ENCODE results near the gene LCORL. TPM values are rescaled to one million over a fixed set of nuclear protein-coding genes. Genes with fewer than 3 reads are reported as not detected.
"Not testable (repeated sequence)": the region's sequence is repeated elsewhere in the genome, so short reads cannot be mapped to it uniquely, and the experiment has no call there.

The LCORL gene
- 11.6 TPM for polyA plus RNA-seq

DNA sequence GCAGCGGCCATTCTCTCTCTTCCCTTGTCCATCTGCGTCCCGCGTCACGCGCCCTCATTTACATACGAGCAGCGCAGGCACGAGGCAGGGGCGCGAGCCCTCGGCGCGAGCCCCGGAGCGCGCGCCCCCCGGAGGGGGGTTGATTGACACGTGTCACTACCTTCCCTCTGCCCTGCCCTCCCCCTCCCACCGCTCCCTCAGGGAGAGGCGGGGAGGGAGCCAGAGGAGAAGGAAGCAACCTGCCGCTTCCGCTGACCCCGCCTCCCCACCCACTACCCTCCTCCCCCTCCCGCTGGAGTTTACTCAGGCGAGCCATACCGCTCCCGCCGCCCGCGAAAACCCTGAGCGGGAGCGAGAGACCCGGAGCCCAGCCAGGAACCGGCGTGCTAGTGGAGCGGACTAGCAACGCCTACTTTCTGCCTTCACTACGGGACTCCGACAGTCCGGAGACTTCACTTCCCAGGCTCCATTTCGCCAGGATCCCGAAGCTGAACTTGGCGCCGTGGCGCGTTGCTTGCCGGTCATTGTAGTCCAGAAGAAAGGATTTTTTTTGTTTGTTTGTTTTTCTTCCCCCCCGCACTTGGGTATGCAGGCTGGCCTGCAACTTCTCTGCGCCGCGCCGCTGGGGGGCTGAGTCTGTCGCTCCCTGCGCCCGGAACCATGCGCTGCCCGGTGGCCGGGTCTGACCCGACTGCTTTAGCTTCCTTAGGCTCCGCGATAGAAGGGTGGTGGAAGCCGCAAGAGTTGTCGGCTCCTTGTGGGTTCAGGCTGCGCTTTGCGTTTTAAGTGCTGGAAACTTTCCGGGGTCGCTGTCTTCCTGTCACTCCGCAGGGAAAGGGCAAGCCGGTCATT lies at the start of gene LCORL:
LCORL (minus strand) TSS at position 36 of the 852 bp plus-strand sequence; CDS start at position 32, 4 bp downstream.
- Mint-ChIP-seq H3K4me3 (peak within 1 kb of the TSS; percentile 93 to 99 (median 98)), H3K27ac (peak within 1 kb of the TSS; percentile 88 to 95 (median 89)), H3K9me3 (no peaks in the 10 kb centered on the region), H3K4me1 (peaks cover 21 to 30% (median 24%) of the 10 kb centered on the region in 3 donors), H3K36me3 (peaks cover 2% of the 10 kb centered on the region), H3K27me3 (no peaks in the 10 kb centered on the region)

GRCh38 chr4:18069810-18070209 lies 48.3 kb upstream of the LCORL start:
- Mint-ChIP-seq H3K27ac (no peak overlapping the region), H3K27me3 (peaks cover 25% of the 10 kb centered on the region), H3K4me3 (no peak overlapping the region), H3K9me3 (peaks cover 0 to 4% (median 0%) of the 10 kb centered on the region in 3 donors), H3K36me3 (peaks cover 2% of the 10 kb centered on the region), H3K4me1 (no peaks in the 10 kb centered on the region)

- Mint-ChIP-seq H3K9me3 (peaks cover 4 to 12% (median 10%) of the 10 kb centered on the region in 3 donors), H3K27me3 (peaks cover 24% of the 10 kb centered on the region), H3K4me3 (no peak overlapping the region), H3K36me3 (peaks cover 2% of the 10 kb centered on the region), H3K27ac (peak overlapping the region in 1 of 3 donors; percentile 29), H3K4me1 (no peaks in the 10 kb centered on the region)
Measured at GRCh38 chr4:18067031-18067430, 45.5 kb upstream of the LCORL start.

GRCh38 chr4:18063079-18063478 lies 41.5 kb upstream of the LCORL start:
- no peaks in the 10 kb centered on the region for H3K36me3 Mint-ChIP-seq
- H3K4me3 Mint-ChIP-seq, result no peak overlapping the region
- peaks cover 4 to 12% (median 10%) of the 10 kb centered on the region in 3 donors for H3K9me3 Mint-ChIP-seq
- peaks cover 2 to 3% (median 3%) of the 10 kb centered on the region in 3 donors for H3K4me1 Mint-ChIP-seq
- H3K27ac Mint-ChIP-seq, result no peak overlapping the region
- peaks cover under 1% of the 10 kb centered on the region for H3K27me3 Mint-ChIP-seq

- H3K9me3 Mint-ChIP-seq, result peaks cover 0 to 4% (median under 1%) of the 10 kb centered on the region in 3 donors
- H3K36me3 Mint-ChIP-seq, result no peaks in the 10 kb centered on the region
- no peaks in the 10 kb centered on the region for H3K27me3 Mint-ChIP-seq
- peak overlapping the region; percentile 18 to 93 (median 85) for H3K4me3 Mint-ChIP-seq
- H3K27ac Mint-ChIP-seq, result peak overlapping the region in 1 of 3 donors; percentile 67
- peaks cover 10 to 18% (median 13%) of the 10 kb centered on the region in 3 donors for H3K4me1 Mint-ChIP-seq
Measured at GRCh38 chr4:18057821-18058533, 36.4 kb upstream of the LCORL start.

DNA sequence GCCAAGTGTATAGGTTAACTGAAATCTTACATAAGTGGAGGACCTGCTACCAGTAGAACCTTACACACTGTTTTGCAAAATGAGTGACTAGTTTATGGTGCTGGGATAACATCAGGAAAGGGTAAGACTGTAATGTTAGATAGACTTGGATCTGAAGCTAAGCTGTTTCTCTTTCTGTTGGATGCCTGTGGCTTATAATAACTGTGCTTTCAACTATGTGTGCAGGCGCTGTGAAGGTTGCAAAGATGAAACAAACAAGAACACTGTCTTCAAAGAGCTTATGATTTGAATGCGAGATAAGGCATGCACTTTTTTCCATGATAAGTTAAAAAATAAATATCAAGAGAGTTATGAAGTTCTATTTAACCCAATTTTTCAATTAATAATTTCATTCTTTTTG lies 34.5 kb upstream of the LCORL start:
- peak overlapping the region in 2 of 4 donors; percentile 46 to 56 for H3K4me3 Mint-ChIP-seq
- H3K4me1 Mint-ChIP-seq, result peaks cover 10 to 18% (median 13%) of the 10 kb centered on the region in 3 donors
- no peaks in the 10 kb centered on the region for H3K36me3 Mint-ChIP-seq
- no peak overlapping the region for H3K27ac Mint-ChIP-seq
- H3K27me3 Mint-ChIP-seq, result no peaks in the 10 kb centered on the region
- no peaks in the 10 kb centered on the region for H3K9me3 Mint-ChIP-seq

DNA sequence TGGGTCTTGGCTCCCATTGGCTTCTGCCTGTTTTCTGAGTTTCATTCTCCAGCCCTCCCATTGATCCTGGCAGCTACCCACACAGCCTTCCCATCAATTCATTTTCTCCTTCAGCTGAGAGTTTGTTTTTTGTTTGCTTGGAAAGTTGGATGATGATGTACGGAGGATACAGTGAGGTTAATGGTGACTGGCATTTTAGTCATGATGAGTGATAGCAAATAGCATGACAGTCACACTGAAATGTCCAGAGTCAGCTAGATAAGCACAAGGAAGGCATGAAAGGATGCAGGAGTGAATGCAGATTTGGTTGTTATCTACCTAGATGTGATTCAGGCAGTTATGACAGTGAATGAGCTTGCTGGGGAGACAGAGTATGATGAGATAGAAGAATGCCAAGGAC lies 30.6 kb upstream of the LCORL start:
- no peak overlapping the region for H3K4me3 Mint-ChIP-seq
- H3K36me3 Mint-ChIP-seq, result no peaks in the 10 kb centered on the region
- no peak overlapping the region for H3K27ac Mint-ChIP-seq
- H3K27me3 Mint-ChIP-seq, result no peaks in the 10 kb centered on the region
- no peaks in the 10 kb centered on the region for H3K9me3 Mint-ChIP-seq
- H3K4me1 Mint-ChIP-seq, result peaks cover 5 to 8% (median 5%) of the 10 kb centered on the region in 3 donors

- Mint-ChIP-seq H3K4me3 (no peak overlapping the region), H3K27ac (no peak overlapping the region), H3K27me3 (no peaks in the 10 kb centered on the region), H3K9me3 (no peaks in the 10 kb centered on the region), H3K36me3 (no peaks in the 10 kb centered on the region), H3K4me1 (peaks cover 4 to 8% (median 5%) of the 10 kb centered on the region in 3 donors)
Measured at GRCh38 chr4:18051281-18051680, 29.7 kb upstream of the LCORL start.

- Mint-ChIP-seq H3K36me3 (no peaks in the 10 kb centered on the region), H3K4me3 (no peak overlapping the region), H3K27me3 (no peaks in the 10 kb centered on the region), H3K9me3 (no peaks in the 10 kb centered on the region), H3K27ac (no peak overlapping the region), H3K4me1 (peaks cover under 1 to 3% (median under 1%) of the 10 kb centered on the region in 3 donors)
Measured at GRCh38 chr4:18050448-18050847, 28.9 kb upstream of the LCORL start.

GRCh38 chr4:18049446-18049845 lies 27.9 kb upstream of the LCORL start:
- Mint-ChIP-seq H3K36me3 (no peaks in the 10 kb centered on the region), H3K4me1 (peaks cover 0 to 3% (median 0%) of the 10 kb centered on the region in 3 donors), H3K27ac (no peak overlapping the region), H3K4me3 (no peak overlapping the region), H3K9me3 (no peaks in the 10 kb centered on the region), H3K27me3 (no peaks in the 10 kb centered on the region)

DNA sequence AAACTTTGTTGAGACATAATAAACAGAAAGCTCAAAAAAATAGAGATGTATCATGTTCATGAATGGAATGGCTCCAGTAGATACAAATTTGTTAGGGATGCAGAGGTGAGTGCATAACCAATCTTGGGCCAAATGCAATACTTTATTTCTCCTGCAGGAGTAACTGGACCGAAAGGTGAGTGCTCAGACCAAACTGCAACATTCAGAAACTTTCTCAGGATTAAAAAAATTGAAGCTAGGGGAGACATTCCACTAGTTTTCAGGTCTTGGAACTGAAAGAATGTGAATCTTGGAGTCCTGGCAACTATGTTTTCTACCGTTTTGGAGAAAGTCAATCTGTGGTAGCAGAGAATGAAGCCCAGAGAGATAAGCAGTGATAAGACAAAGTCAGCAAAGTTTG lies 21.2 kb upstream of the LCORL start:
- Mint-ChIP-seq H3K27me3 (peaks cover 3% of the 10 kb centered on the region), H3K4me3 (no peak overlapping the region), H3K9me3 (no peaks in the 10 kb centered on the region), H3K27ac (no peak overlapping the region), H3K36me3 (peaks cover 2% of the 10 kb centered on the region), H3K4me1 (no peaks in the 10 kb centered on the region)

GRCh38 chr4:18042012-18042411 lies 20.5 kb upstream of the LCORL start:
- no peak overlapping the region for H3K4me3 Mint-ChIP-seq
- no peaks in the 10 kb centered on the region for H3K4me1 Mint-ChIP-seq
- no peak overlapping the region for H3K27ac Mint-ChIP-seq
- no peaks in the 10 kb centered on the region for H3K9me3 Mint-ChIP-seq
- peaks cover 2% of the 10 kb centered on the region for H3K36me3 Mint-ChIP-seq
- H3K27me3 Mint-ChIP-seq, result peaks cover 3% of the 10 kb centered on the region

GRCh38 chr4:18041114-18041513 lies 19.6 kb upstream of the LCORL start:
- Mint-ChIP-seq H3K4me3 (no peak overlapping the region), H3K27me3 (peaks cover 3% of the 10 kb centered on the region), H3K27ac (no peak overlapping the region), H3K9me3 (no peaks in the 10 kb centered on the region), H3K4me1 (no peaks in the 10 kb centered on the region), H3K36me3 (peaks cover 2% of the 10 kb centered on the region)

DNA sequence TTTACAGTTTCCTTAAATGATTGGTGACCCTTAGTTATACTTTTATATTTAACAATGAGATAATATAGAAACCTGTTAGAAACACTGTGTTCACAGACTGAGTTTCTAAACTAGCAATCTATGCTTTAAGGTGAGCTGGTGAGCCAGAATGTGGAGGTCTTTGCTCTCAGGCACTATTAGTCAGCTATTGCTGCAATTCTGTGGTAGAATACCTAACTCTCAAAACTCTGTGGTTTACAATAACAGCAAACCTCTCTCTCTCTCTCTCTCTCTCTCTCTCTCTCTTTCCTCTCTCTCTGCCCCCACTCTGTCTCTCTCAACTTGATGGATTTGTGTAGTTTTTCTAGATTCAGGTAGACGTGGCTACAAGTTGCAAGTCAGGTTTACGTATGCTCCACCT lies 17.6 kb upstream of the LCORL start:
- Mint-ChIP-seq H3K27me3 (peaks cover 7% of the 10 kb centered on the region), H3K4me1 (no peaks in the 10 kb centered on the region), H3K9me3 (peaks cover 0 to 2% (median 0%) of the 10 kb centered on the region in 3 donors), H3K36me3 (peaks cover 2% of the 10 kb centered on the region), H3K27ac (no peak overlapping the region), H3K4me3 (no peak overlapping the region)

DNA sequence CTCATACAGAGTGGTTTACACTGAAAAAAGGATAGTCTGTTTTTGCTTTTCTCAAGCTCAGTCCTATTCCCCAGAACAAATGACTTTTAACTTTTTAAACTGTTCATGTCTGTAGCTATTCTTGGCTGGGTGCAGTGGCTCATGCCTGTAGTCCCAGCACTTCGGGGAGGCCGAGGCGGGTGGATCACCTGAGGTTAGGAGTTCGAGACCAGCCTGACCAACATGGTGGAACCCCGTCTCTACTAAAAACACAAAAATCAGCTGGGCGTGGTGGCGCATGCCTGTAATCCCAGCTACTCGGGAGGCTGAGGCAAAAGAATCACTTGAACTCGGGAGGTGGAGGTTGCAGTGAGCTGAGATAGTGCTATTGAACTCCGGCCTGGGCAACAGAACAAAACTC lies 14.8 kb upstream of the LCORL start:
- peaks cover 15% of the 10 kb centered on the region for H3K27me3 Mint-ChIP-seq
- not testable (repeated sequence) for H3K36me3 Mint-ChIP-seq, H3K9me3 Mint-ChIP-seq, H3K4me1 Mint-ChIP-seq, H3K27ac Mint-ChIP-seq, H3K4me3 Mint-ChIP-seq

All from IgD-negative memory B cell (primary cell).